K562 (cell line): ENCODE data around the gene TMEM245. TPM values are rescaled to one million over a fixed set of nuclear protein-coding genes. Genes with fewer than 3 reads are reported as not detected.

Experiments used
- ATAC-seq: fragments of 200-7000 bp; cut with Tn5 transposase; 3 replicates; pipeline ENCODE4 v1.9.1; 2020; ENCODE audit warnings: moderate library complexity
- BruUV-seq: library from RNA; stranded (reverse); fragments of 400-500 nt; replicated peaks from 2 replicates; lab custom pipeline; 2021; lab: Mats Ljungman, UMichigan
- CTCF ChIA-PET: fragments of 300-600 bp; formaldehyde crosslinking; extraction: SDS; loops from one replicate; lab custom pipeline; 2021; ENCODE audit warnings: low intra/inter-chr PET ratio; lab: Yijun Ruan, JAX
- POLR2A ChIA-PET: fragments of 300-600, 350-650 bp; sonication (Branson Sonifier 250); formaldehyde crosslinking; extraction: SDS; loops from one replicate; lab custom pipeline; 2021; ENCODE audit warnings: antibody characterized with exemption, inconsistent platforms; lab: Yijun Ruan, JAX
- DNase-seq, 4 experiments: peaks; one replicate each; pipeline versions ENCODE4 v3.0.0 to v3.0.0-alpha.2; 2011 to 2018; ENCODE audit warnings: low spot score in 3 of 4, mixed read lengths in 3 of 4; ENCODE audit errors: extremely low read depth in 1 of 4
- FAIRE-seq: peaks from 2 replicates; lab custom pipeline; 2011; peaks lifted over from hg19 to GRCh38; lab: Jason Lieb, UNC
- H2AFZ ChIP-seq: 2 replicates; pipeline ENCODE4 v1.6.0; 2011; ENCODE audit warnings: low read depth, low read length, control low read depth, inconsistent platforms
- H3K27ac ChIP-seq: fragments of 200-600 bp; 3 replicates; pipeline ENCODE4 v1.8.0; 2011; ENCODE audit warnings: low read depth, mild to moderate bottlenecking, control low read depth, inconsistent platforms, low read length, moderate library complexity, mixed read lengths; ENCODE audit errors: extremely low read depth
- H3K27me3 ChIP-seq, 2 experiments: fragments of 300-600 bp in 1 of 2; 2 replicates in 1 of 2; 3 replicates in 1 of 2; pipeline versions ENCODE4 v1.6.0 to v1.8.0; 2011; ENCODE audit warnings: inconsistent platforms in 2 of 2, low read length in 2 of 2, mild to moderate bottlenecking in 1 of 2, mixed read lengths in 1 of 2, moderate library complexity in 1 of 2; ENCODE audit not compliant: control insufficient read depth in 2 of 2, insufficient read depth in 2 of 2
- H3K36me3 ChIP-seq: fragments of 300-600 bp; 3 replicates; pipeline ENCODE4 v1.8.0; 2011; ENCODE audit warnings: mild to moderate bottlenecking, low read length, inconsistent platforms; ENCODE audit not compliant: control insufficient read depth, insufficient read depth
- H3K4me1 ChIP-seq, 2 experiments: fragments of 200-600 bp in 1 of 2; replicated peaks in 1 of 2; 2 replicates in 1 of 2; 3 replicates in 1 of 2; pipeline versions ENCODE4 v1.5.1 to v1.8.0; 2011; ENCODE audit warnings: inconsistent platforms in 2 of 2, low read length in 2 of 2, mild to moderate bottlenecking in 1 of 2, mixed read lengths in 1 of 2, moderate library complexity in 1 of 2; ENCODE audit not compliant: control insufficient read depth in 2 of 2, insufficient read depth in 2 of 2
- H3K4me2 ChIP-seq: 2 replicates; pipeline ENCODE4 v1.6.1; 2011; ENCODE audit warnings: low read length, control low read depth, inconsistent platforms, mixed read lengths; ENCODE audit not compliant: insufficient read depth
- H3K4me3 ChIP-seq: fragments of 200-600 bp; sonication (generic), shearing (Covaris generic); 2 replicates; pipeline ENCODE4 v1.5.1; 2016; ENCODE audit warnings: control low read depth, inconsistent platforms
- H3K79me2 ChIP-seq: fragments of 200-600 bp; 3 replicates; pipeline ENCODE4 v1.8.0; 2011; ENCODE audit warnings: low read length, inconsistent platforms; ENCODE audit not compliant: control insufficient read depth, insufficient read depth
- H3K9ac ChIP-seq, 2 experiments: 2 replicates each; pipeline versions ENCODE4 v1.6.0 to v1.6.1; 2011; ENCODE audit warnings: low read depth in 2 of 2, low read length in 2 of 2, control low read depth in 1 of 2, inconsistent platforms in 1 of 2, mild to moderate bottlenecking in 1 of 2, mixed read lengths in 1 of 2; ENCODE audit not compliant: insufficient read depth in 1 of 2
- H3K9me1 ChIP-seq: one replicate; pipeline ENCODE4 v1.6.0; 2011; ENCODE audit warnings: inconsistent platforms, mild to moderate bottlenecking, low read length, moderate library complexity; ENCODE audit not compliant: control insufficient read depth, insufficient read depth
- H3K9me3 ChIP-seq: replicated peaks from 2 replicates; pipeline ENCODE4 v1.5.1; 2011; ENCODE audit warnings: low read depth, low read length, inconsistent platforms; ENCODE audit not compliant: control insufficient read depth, insufficient read depth
- H4K20me1 ChIP-seq: replicated peaks from 2 replicates; pipeline ENCODE4 v1.6.1; 2011; ENCODE audit warnings: low read length, inconsistent platforms, mixed read lengths; ENCODE audit not compliant: control insufficient read depth, insufficient read depth
- ASH1L ChIP-seq: fragments of 450-650 bp; IDR thresholded peaks from 2 replicates; pipeline ENCODE4 v1.6.1; 2018; ENCODE audit warnings: borderline replicate concordance, mild to moderate bottlenecking, low read depth; ENCODE audit not compliant: partially characterized antibody
- CAMTA2 ChIP-seq: fragments of 250-450 bp; sonication (Bioruptor Pico); conservative IDR thresholded peaks from 2 replicates; pipeline ENCODE4 v1.5.1; 2022
- CEBPB ChIP-seq: fragments of 450-650 bp; IDR thresholded peaks from 2 replicates; pipeline ENCODE4 v1.6.1; 2016; ENCODE audit warnings: missing genetic modification characterization, missing compliant biosample characterization
- EP300 ChIP-seq: IDR thresholded peaks from 2 replicates; pipeline ENCODE4 v1.6.1; 2012; ENCODE audit warnings: low read length, improper control_type of control experiment
- IRF2 ChIP-seq: sonication (generic); formaldehyde crosslinking; IDR thresholded peaks from 2 replicates; pipeline ENCODE4 v1.8.1; 2022; ENCODE audit warnings: mild to moderate bottlenecking, missing genetic modification reagents
- MEF2D ChIP-seq: conservative IDR thresholded peaks from 2 replicates; pipeline ENCODE4 v1.6.1; 2016; ENCODE audit warnings: low read depth, missing genetic modification characterization, missing compliant biosample characterization
- ZNF124 ChIP-seq: sonication (generic); formaldehyde crosslinking; IDR thresholded peaks from 2 replicates; pipeline ENCODE4 v1.8.1; 2022; ENCODE audit warnings: missing genetic modification reagents
- ZNF146 ChIP-seq: IDR thresholded peaks from one replicate; pipeline ENCODE4 v1.6.1; 2018; ENCODE audit warnings: missing compliant biosample characterization; ENCODE audit not compliant: unreplicated experiment
- WGBS: fragments of 100-300 bp; shearing (Covaris generic); methylation state at CpG from one replicate; pipeline ENCODE4 v1.1.6; 2016; ENCODE audit warnings: low coverage, mixed read lengths; ENCODE audit not compliant: insufficient coverage; ENCODE audit errors: missing lambda C conversion rate; 5-methylcytosine and 5-hydroxymethylcytosine counted together
- in situ Hi-C: fragments of 300-500 bp; cut with MboI; formaldehyde crosslinking; loops from 4 replicates; pipeline ENCODE4 v1.15.0; 2018; ENCODE audit warnings: inconsistent platforms, mixed read lengths
- intact Hi-C: fragments of 100-400 bp; cut with micrococcal nuclease; formaldehyde crosslinking; loops from 2 replicates; pipeline ENCODE4 v1.14.2; 2022
- polyA plus RNA-seq, 8 experiments: library from polyadenylated mRNA; depleted of rRNA in 4 of 8; stranded (reverse) in 5 of 8; unstranded in 3 of 8; fragments of >200 nt; fragmentation: Nextera tagmentation in 2 of 8; fragmentation: Illumina TruSeq in 1 of 8; extraction: Ambion mirVana in 2 of 8; extraction: Trizol in 1 of 8; gene quantifications; 2 replicates each; pipeline versions ENCODE4 v1.2.1 to v1.2.3, GENCODE V29; 2011 to 2014; ENCODE audit warnings: inconsistent platforms in 1 of 8, missing spikeins in 1 of 8
- total RNA-seq, 7 experiments: library from RNA; depleted of rRNA in 6 of 7; stranded (reverse); fragments of >200 nt in 6 of 7; fragmentation: Illumina TruSeq in 2 of 7; extraction: Trizol in 2 of 7; gene quantifications; 2 replicates each; pipeline versions ENCODE4 v1.2.1 to v1.2.3, GENCODE V29; 2011 to 2021; ENCODE audit warnings: low replicate concordance in 1 of 7

TMEM245 gene
- total and polyA plus RNA-seq, 9 of the 15 experiments (the other 6 are each of a cell fraction or from before 2014, with no cell fraction given), result 8.5 to 43.2 (median 24.3) TPM

GRCh38 chr9:109016132-109016531, 103.6 kb downstream of the TMEM245 start:
- intact Hi-C loops, result no loop called here
- in situ Hi-C loops, result no loop called here
- Histone ChIP-seq H2AFZ (no peak overlapping the region), H3K9ac (no peak overlapping the region), H3K4me3 (no peak overlapping the region), H4K20me1 (no peaks in the 10 kb centered on the region; the same call in 1 of the 2 replicates), H3K9me3 (no peaks in the 10 kb centered on the region), H3K27ac (no peak overlapping the region)
- no peak for TF ChIP-seq CAMTA2 (CRISPR knock-in tag)
- TF ChIP-seq CEBPB (tag), result no peak
- no peak for TF ChIP-seq MEF2D (tag)
- no peak for TF ChIP-seq ASH1L
- no peak for TF ChIP-seq IRF2 (CRISPR knock-in tag)
- TF ChIP-seq ZNF124 (CRISPR knock-in tag), result no peak
- no peak for TF ChIP-seq ZNF146 (CRISPR knock-in tag)
- TF ChIP-seq EP300, result no peak
- TF ChIP-seq, all 486 proteins: peak for 0
- peaks cover 20 to 26% of the 10 kb centered on the region in 2 experiments; a peak in 4 of 5 replicates for H3K4me1 ChIP-seq
- no TSS peak for BruUV-seq
- CTCF ChIA-PET, result no interaction called here
- DNase-seq (no peak), ATAC-seq (no peak), FAIRE-seq (no peak)
- POLR2A ChIA-PET, result no interaction called here
- H3K79me2 ChIP-seq, result peaks cover 21% of the 10 kb centered on the region
- no peaks in the 10 kb centered on the region for H3K27me3 ChIP-seq
- WGBS, result 43% methylated on average over 1 of the region's 1 CpG
- H3K9me1 ChIP-seq, result no peaks in the 10 kb centered on the region
- H3K36me3 ChIP-seq, result peaks cover 46% of the 10 kb centered on the region
- H3K4me2 ChIP-seq, result no peak overlapping the region
